HG03060 (cell line): ENCODE data around the gene DHRS7C.
"Not testable (repeated sequence)": the region's sequence is repeated elsewhere in the genome, so short reads cannot be mapped to it uniquely, and the experiment has no call there.

Experiments
- ATAC-seq: cut with Tn5 transposase; IDR thresholded peaks from one replicate; pipeline ENCODE4 v1.9.1; 2021; ENCODE audit warnings: low read depth, moderate number of reproducible peaks; ENCODE audit not compliant: unreplicated experiment

The DHRS7C gene

GRCh38 chr17:9810100-9810949 is 18.9 kb upstream of the DHRS7C start:
- no peak for ATAC-seq

GRCh38 chr17:9809409-9809808 is 18.0 kb upstream of the DHRS7C start:
- ATAC-seq, result no peak

GRCh38 chr17:9806699-9807098 is 15.3 kb upstream of the DHRS7C start:
- no peak for ATAC-seq

- ATAC-seq, result no peak
Observed at GRCh38 chr17:9805769-9806168, 14.4 kb upstream of the DHRS7C start.

GRCh38 chr17:9802697-9803096 is 11.3 kb upstream of the DHRS7C start:
- ATAC-seq, result no peak

GRCh38 chr17:9802294-9802693 is 10.9 kb upstream of the DHRS7C start:
- ATAC-seq, result no peak

- no peak for ATAC-seq
Observed at GRCh38 chr17:9801505-9801904, 10.1 kb upstream of the DHRS7C start.

GRCh38 chr17:9798724-9799123 is 7.3 kb upstream of the DHRS7C start:
- no peak for ATAC-seq

- ATAC-seq, result no peak
Observed at GRCh38 chr17:9798008-9798407, 6.6 kb upstream of the DHRS7C start.

- no peak for ATAC-seq
Observed at GRCh38 chr17:9792181-9792840, 919 bp upstream of the DHRS7C start.

- no peak for ATAC-seq
Observed at GRCh38 chr17:9790316-9790715, 1.1 kb downstream of the DHRS7C start.

- no peak for ATAC-seq
Observed at GRCh38 chr17:9788601-9789000, 2.8 kb downstream of the DHRS7C start.

- no peak for ATAC-seq
Observed at GRCh38 chr17:9784544-9784943, 6.8 kb downstream of the DHRS7C start.

GRCh38 chr17:9783465-9783864 is 7.9 kb downstream of the DHRS7C start:
- not testable (repeated sequence) for ATAC-seq

GRCh38 chr17:9783050-9783449 is 8.3 kb downstream of the DHRS7C start:
- no peak for ATAC-seq

GRCh38 chr17:9780552-9780951 is 10.8 kb downstream of the DHRS7C start:
- ATAC-seq, result no peak

- no peak for ATAC-seq
Observed at GRCh38 chr17:9776911-9777310, 14.5 kb downstream of the DHRS7C start.

GRCh38 chr17:9772658-9773057 is 18.7 kb downstream of the DHRS7C start:
- ATAC-seq, result no peak

GRCh38 chr17:9771465-9771864 is 19.9 kb downstream of the DHRS7C start:
- ATAC-seq, result no peak

GRCh38 chr17:9769036-9769695 is 22.2 kb downstream of the DHRS7C start:
- ATAC-seq, result no peak

- no peak for ATAC-seq
Observed at GRCh38 chr17:9768381-9768934, 22.9 kb downstream of the DHRS7C start.
